Cardiac muscle cell (in vitro differentiated cells and primary cell): ENCODE measurements around the gene ITGB2. TPM values are rescaled to one million over a fixed set of nuclear protein-coding genes. Genes with fewer than 3 reads are reported as not detected.

ENCODE experiments used
- DNase-seq, 2 donors: peaks; one replicate each; pipeline versions ENCODE4 v3.0.0 to v3.0.0-alpha.2; 2010 to 2017; ENCODE audit warnings: low read depth in 1 of 2, low spot score in 1 of 2
- H3K27ac ChIP-seq: fragments of 200-600 bp; sonication (generic); 2 replicates; pipeline ENCODE4 v1.5.1; 2016
- H3K27me3 ChIP-seq: fragments of 200-600 bp; sonication (generic); 2 replicates; pipeline ENCODE4 v1.6.0; 2016; ENCODE audit warnings: control low read depth
- H3K36me3 ChIP-seq: fragments of 200-600 bp; sonication (generic); 2 replicates; pipeline ENCODE4 v1.5.1; 2016; ENCODE audit warnings: control low read depth
- H3K4me1 ChIP-seq: fragments of 200-600 bp; sonication (generic); 2 replicates; pipeline ENCODE4 v1.8.1; 2017; ENCODE audit warnings: low read depth, mild to moderate bottlenecking, mixed run types
- H3K4me3 ChIP-seq: fragments of 200-600 bp; sonication (generic); 2 replicates; pipeline ENCODE4 v1.5.1; 2016; ENCODE audit warnings: mild to moderate bottlenecking
- H3K9me3 ChIP-seq: fragments of 200-600 bp; sonication (generic); 2 replicates; pipeline ENCODE4 v1.5.1; 2017; ENCODE audit warnings: low read depth, mild to moderate bottlenecking, control low read depth
- CTCF ChIP-seq: IDR thresholded peaks from 2 replicates; pipeline ENCODE4 v1.5.1; 2012; ENCODE audit warnings: low read depth, mild to moderate bottlenecking, low read length
- polyA plus RNA-seq: library from polyadenylated mRNA; unstranded; fragments of >200 nt; fragmentation: Nextera tagmentation; extraction: Ambion mirVana; gene quantifications from 2 replicates; pipeline ENCODE4 v1.2.1, GENCODE V29; 2016
- total RNA-seq: library from RNA; depleted of rRNA; stranded (reverse); fragments of >200 nt; gene quantifications from 2 replicates; pipeline ENCODE4 v1.2.3, GENCODE V29; 2016

The ITGB2 gene
- total and polyA plus RNA-seq, 2 experiments from 2014 or later, result 0.27 to 0.57 TPM

- Histone ChIP-seq H3K36me3 (peaks cover 16% of the 10 kb centered on the region), H3K4me3 (no peak overlapping the region), H3K27ac (no peak overlapping the region), H3K4me1 (peaks cover 23% of the 10 kb centered on the region), H3K9me3 (no peaks in the 10 kb centered on the region), H3K27me3 (no peaks in the 10 kb centered on the region)
- no peak for DNase-seq
- no peak for TF ChIP-seq CTCF
Observed at GRCh38 chr21:44867464-44867863, 53.2 kb downstream of the ITGB2 start.

GRCh38 chr21:44866780-44867179 lies 53.9 kb downstream of the ITGB2 start:
- peaks cover 16% of the 10 kb centered on the region for H3K36me3 ChIP-seq
- no peak for TF ChIP-seq CTCF
- H3K4me1 ChIP-seq, result peaks cover 18% of the 10 kb centered on the region
- DNase-seq, result peak in 1 of 2 donors; percentile 83
- no peak overlapping the region for H3K27ac ChIP-seq
- H3K27me3 ChIP-seq, result no peaks in the 10 kb centered on the region
- no peak overlapping the region for H3K4me3 ChIP-seq
- H3K9me3 ChIP-seq, result no peaks in the 10 kb centered on the region

- DNase-seq, result peak in 1 of 2 donors; percentile 18
- no peaks in the 10 kb centered on the region for H3K9me3 ChIP-seq
- H3K4me1 ChIP-seq, result peaks cover 11% of the 10 kb centered on the region
- no peak for TF ChIP-seq CTCF
- no peaks in the 10 kb centered on the region for H3K27me3 ChIP-seq
- H3K4me3 ChIP-seq, result no peak overlapping the region
- peaks cover 20% of the 10 kb centered on the region for H3K36me3 ChIP-seq
- no peak overlapping the region for H3K27ac ChIP-seq
Observed at GRCh38 chr21:44865561-44866280, 55.0 kb downstream of the ITGB2 start.

GRCh38 chr21:44862869-44863685 lies 57.6 kb downstream of the ITGB2 start:
- no peak for DNase-seq
- H3K4me1 ChIP-seq, result no peaks in the 10 kb centered on the region
- H3K36me3 ChIP-seq, result peaks cover 32% of the 10 kb centered on the region
- H3K27ac ChIP-seq, result no peak overlapping the region
- no peaks in the 10 kb centered on the region for H3K9me3 ChIP-seq
- no peaks in the 10 kb centered on the region for H3K27me3 ChIP-seq
- TF ChIP-seq CTCF, result no peak
- H3K4me3 ChIP-seq, result no peak overlapping the region

- Histone ChIP-seq H3K9me3 (no peaks in the 10 kb centered on the region), H3K27ac (no peak overlapping the region), H3K27me3 (no peaks in the 10 kb centered on the region), H3K4me3 (no peak overlapping the region), H3K36me3 (peaks cover 46% of the 10 kb centered on the region), H3K4me1 (no peaks in the 10 kb centered on the region)
- TF ChIP-seq CTCF, result no peak
- DNase-seq, result no peak
Observed at GRCh38 chr21:44858791-44859190, 61.9 kb downstream of the ITGB2 start.
